ENCODE data around the gene CCL28. TPM values are rescaled to one million over a fixed set of nuclear protein-coding genes. Genes with fewer than 3 reads are reported as not detected.

Gene CCL28
- total and polyA plus RNA-seq, 10 of the 15 experiments (the other 5 are each of a cell fraction or from before 2014, with no cell fraction given): 1.5 to 7.5 (median 4.4) TPM

DNA sequence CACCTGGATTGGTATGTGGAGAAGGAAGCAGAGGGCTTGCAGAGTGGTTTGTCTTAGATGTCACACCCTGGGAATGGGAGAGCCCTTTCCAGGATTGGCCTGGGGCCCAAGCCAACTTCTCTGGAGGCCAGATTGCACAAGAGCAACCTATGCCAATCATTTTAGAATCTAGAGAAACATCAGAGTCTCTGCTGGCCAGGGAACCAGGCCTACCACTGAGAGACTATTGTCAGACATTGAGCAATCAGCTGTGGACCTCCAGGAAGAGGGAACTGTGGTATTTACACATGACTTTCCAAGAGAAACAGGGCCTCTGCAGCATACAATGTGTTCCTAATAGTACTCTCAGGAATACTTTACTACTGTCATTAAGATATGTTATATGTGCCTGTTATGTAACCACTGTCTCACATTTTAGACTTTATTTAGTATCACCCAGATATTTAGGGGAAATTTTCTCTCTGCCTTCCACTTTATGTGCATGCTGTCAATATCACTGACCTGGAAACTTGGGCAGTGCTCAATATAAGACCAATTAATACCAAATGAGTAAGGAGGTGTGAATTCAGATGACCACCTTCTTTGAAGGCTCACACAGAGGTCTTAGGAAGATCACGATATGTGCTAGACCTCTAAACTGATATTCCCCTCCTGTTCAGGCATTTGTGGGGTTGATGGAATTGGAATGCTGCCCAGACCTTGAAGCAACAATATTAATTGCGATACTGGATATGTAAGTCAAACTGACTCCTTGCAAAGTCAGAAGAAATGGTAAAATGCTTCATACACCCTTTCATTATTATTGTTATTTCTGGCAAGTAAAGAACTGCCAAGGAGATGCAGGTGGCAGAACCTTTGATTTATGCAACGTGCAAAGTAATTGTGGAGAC is 20.5 kb upstream of the CCL28 start (continued):
- no peak for TF ChIP-seq ZBTB11 (CRISPR knock-in tag; IDR thresholded peaks at IDR 0.05)
- no peak for TF ChIP-seq ZNF24 (IDR thresholded peaks at IDR 0.05)
- no peak for TF ChIP-seq CHD2 (IDR thresholded peaks at IDR 0.05; ENCODE audit: borderline replicate concordance, low read depth, low read length)
- no peak for TF ChIP-seq ZNF274 (IDR thresholded peaks at IDR 0.05; ENCODE audit: insufficient read depth, insufficient read length)
- TF ChIP-seq MEF2A (IDR thresholded peaks at IDR 0.05; ENCODE audit: insufficient read depth, low read depth, low read length): no peak
- TF ChIP-seq CHD1 (IDR thresholded peaks at IDR 0.05; ENCODE audit: low read depth, low read length): no peak
- no peak for TF ChIP-seq ZBTB4 (CRISPR knock-in tag; IDR thresholded peaks at IDR 0.05)
- no peak for TF ChIP-seq MXI1 (IDR thresholded peaks at IDR 0.05; ENCODE audit: low read depth, low read length)
- TF ChIP-seq POLR2AphosphoS5 (IDR thresholded peaks at IDR 0.05; ENCODE audit: low read length): no peak
- no peak for TF ChIP-seq RAD51 (IDR thresholded peaks at IDR 0.05)
- TF ChIP-seq SREBF1 (IDR thresholded peaks at IDR 0.05; ENCODE audit: low read length): no peak
- TF ChIP-seq IKZF1 (conservative IDR thresholded peaks at IDR 0.05): no peak
- TF ChIP-seq MYC (IDR thresholded peaks at IDR 0.05; ENCODE audit: insufficient read depth, insufficient read length, insufficient replicate concordance, low read length, severe bottlenecking): no peak
- TF ChIP-seq YBX1 (IDR thresholded peaks at IDR 0.05): no peak
- no peak for TF ChIP-seq PML (IDR thresholded peaks at IDR 0.05; ENCODE audit: low read length)
- no peak for TF ChIP-seq ZNF207 (IDR thresholded peaks at IDR 0.05; ENCODE audit: borderline replicate concordance)
